Panc1 (cell line): Measurements from ENCODE around the gene TMOD1.

Experiments
- CTCF ChIP-seq: fragments of 450-650 bp; IDR thresholded peaks from 2 replicates; pipeline ENCODE4 v1.5.1; 2017; ENCODE audit warnings: mild to moderate bottlenecking
- SIN3A ChIP-seq: IDR thresholded peaks from 2 replicates; pipeline ENCODE4 v1.6.1; 2012; ENCODE audit warnings: low read depth, mild to moderate bottlenecking, low read length, moderate library complexity, borderline replicate concordance; ENCODE audit not compliant: insufficient read depth

- TF ChIP-seq CTCF (no peak), SIN3A (no peak)
Measured at GRCh38 chr9:97565262-97565661, 63.8 kb downstream of the TMOD1 start.
